Activated naive CD4-positive, alpha-beta T cell treated with anti-CD3 and anti-CD28 coated beads, Interleukin-2, amount 10 ng/mL, durations not matched to agents 7 days and 5 days (primary cell): ENCODE measurements around the gene PPP4R1.

Experiments
- CTCF ChIA-PET: fragments of 350-600 bp; sonication (Branson Sonifier 250); formaldehyde crosslinking; loops from one replicate; lab custom pipeline; 2021; ENCODE audit warnings: antibody characterized with exemption; lab: Charles Lee
- DNase-seq: peaks from one replicate; pipeline ENCODE4 v3.0.0-alpha.2; 2020
- H3K27ac Mint-ChIP-seq: one replicate; pipeline ENCODE4 v1.8.0; 2021; ENCODE audit warnings: mild to moderate bottlenecking, moderate library complexity, mixed read lengths
- H3K27me3 Mint-ChIP-seq: one replicate; pipeline ENCODE4 v1.8.0; 2021; ENCODE audit warnings: mild to moderate bottlenecking, mixed read lengths
- H3K36me3 Mint-ChIP-seq: one replicate; pipeline ENCODE4 v1.8.0; 2021; ENCODE audit warnings: mixed read lengths
- H3K4me1 Mint-ChIP-seq: one replicate; pipeline ENCODE4 v1.8.0; 2021; ENCODE audit warnings: mixed read lengths
- H3K4me3 Mint-ChIP-seq: one replicate; pipeline ENCODE4 v1.8.0; 2021; ENCODE audit warnings: mild to moderate bottlenecking, moderate library complexity, mixed read lengths
- H3K9me3 Mint-ChIP-seq: one replicate; pipeline ENCODE4 v1.8.0; 2021; ENCODE audit warnings: mixed read lengths

The PPP4R1 gene

DNA sequence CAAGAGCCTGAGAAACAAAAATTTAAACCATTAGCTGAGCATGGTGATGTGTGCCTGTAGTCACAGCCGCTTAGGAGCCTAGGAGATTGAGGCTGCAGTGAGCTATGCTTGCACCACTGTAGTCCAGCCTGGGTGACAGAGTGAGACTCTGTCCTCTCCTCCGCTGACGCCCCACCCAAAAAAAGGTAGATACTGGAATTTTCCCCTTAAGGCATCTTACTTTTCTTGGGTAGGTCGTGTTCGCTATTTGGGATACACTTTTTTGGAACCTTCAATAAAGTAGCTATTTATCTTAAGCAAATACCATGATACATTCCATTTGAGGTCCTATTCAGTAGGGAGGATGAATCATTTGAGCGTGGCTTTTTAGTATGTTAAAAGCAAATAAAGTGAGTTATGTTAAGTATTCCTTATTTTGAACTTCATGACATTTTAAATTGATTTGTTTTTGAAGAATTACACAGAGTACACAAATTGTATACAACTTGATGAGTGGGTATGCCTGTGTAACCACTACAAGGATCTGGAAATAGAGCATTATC lies 100.3 kb downstream of the PPP4R1 start:
- H3K36me3 Mint-ChIP-seq, result peaks cover 10% of the 10 kb centered on the region
- H3K4me3 Mint-ChIP-seq, result no peak overlapping the region
- DNase-seq, result no peak
- peaks cover 2% of the 10 kb centered on the region for H3K4me1 Mint-ChIP-seq
- H3K27me3 Mint-ChIP-seq, result no peaks in the 10 kb centered on the region
- H3K27ac Mint-ChIP-seq, result no peak overlapping the region
- CTCF ChIA-PET, result interaction anchor here (1.3 to 3.4 kb wide), 2 partner anchors 312 to 441 kb away, joined by 3 to 25 read pairs; no protein-coding TSS in a partner anchor
- H3K9me3 Mint-ChIP-seq, result no peaks in the 10 kb centered on the region

DNA sequence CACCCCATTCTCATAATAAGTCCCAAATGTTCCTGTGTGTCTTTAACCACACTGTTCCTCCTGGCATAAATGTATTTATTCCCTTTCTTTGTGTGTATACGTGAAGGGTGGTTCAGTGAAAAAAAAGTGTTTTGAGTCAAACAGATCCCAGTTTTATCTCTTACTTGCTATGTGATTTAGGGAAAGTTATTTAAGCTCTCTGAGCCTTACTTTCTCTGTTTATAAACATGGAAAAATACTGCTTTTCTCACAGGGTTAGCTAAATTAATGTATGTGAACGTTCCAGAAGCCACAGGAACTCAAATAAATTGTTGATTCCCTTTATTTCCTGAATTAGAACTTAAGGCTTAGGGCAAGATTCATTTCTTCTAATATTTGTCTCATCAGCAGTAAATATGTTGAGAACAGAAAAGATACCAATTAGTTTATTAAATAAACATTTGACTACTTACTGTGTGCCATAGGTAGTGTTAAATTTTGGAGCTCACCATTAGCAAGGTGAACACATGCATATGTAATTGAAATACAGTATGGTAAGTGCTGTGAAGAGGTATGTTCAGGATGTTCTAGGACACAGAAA lies 105.8 kb downstream of the PPP4R1 start:
- Mint-ChIP-seq H3K9me3 (no peaks in the 10 kb centered on the region), H3K4me3 (no peak overlapping the region), H3K4me1 (no peaks in the 10 kb centered on the region), H3K27ac (no peak overlapping the region), H3K36me3 (peaks cover 2% of the 10 kb centered on the region), H3K27me3 (no peaks in the 10 kb centered on the region)
- DNase-seq, result no peak
- CTCF ChIA-PET, result interaction anchor here (2.1 kb wide), 1 partner anchor 8 kb away, joined by 5 read pairs; no protein-coding TSS in a partner anchor

DNA sequence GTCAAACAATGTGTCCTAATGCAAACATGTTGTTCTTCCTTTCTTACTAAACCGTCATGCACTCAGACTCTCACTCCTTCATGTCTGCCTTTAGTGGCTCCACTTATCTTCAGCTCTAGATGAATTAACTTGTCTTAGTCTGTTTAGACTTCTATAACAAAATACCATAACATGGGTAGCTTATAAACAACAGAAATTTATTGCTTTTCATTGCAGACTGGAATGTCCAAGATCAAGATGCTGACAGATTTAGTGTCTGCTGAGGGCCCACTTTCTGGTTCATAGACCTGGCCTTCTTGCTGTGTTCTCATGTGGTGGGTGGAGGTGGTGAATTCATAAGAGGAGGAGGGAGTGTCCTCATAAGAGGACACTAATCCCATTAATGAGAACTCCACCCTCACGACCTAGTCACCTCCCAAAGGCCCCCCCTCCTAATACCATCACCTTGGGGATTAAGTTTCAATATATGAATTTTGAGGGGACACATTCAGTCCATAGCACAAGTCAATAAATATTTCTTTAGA lies 106.7 kb downstream of the PPP4R1 start:
- Mint-ChIP-seq H3K9me3 (peaks cover 9% of the 10 kb centered on the region), H3K27me3 (no peaks in the 10 kb centered on the region), H3K27ac (no peak overlapping the region), H3K4me3 (no peak overlapping the region), H3K36me3 (peaks cover 8% of the 10 kb centered on the region), H3K4me1 (no peaks in the 10 kb centered on the region)
- CTCF ChIA-PET, result interaction anchor here (2.1 kb wide), 1 partner anchor 9 kb away, joined by 5 read pairs; no protein-coding TSS in a partner anchor
- no peak for DNase-seq

DNA sequence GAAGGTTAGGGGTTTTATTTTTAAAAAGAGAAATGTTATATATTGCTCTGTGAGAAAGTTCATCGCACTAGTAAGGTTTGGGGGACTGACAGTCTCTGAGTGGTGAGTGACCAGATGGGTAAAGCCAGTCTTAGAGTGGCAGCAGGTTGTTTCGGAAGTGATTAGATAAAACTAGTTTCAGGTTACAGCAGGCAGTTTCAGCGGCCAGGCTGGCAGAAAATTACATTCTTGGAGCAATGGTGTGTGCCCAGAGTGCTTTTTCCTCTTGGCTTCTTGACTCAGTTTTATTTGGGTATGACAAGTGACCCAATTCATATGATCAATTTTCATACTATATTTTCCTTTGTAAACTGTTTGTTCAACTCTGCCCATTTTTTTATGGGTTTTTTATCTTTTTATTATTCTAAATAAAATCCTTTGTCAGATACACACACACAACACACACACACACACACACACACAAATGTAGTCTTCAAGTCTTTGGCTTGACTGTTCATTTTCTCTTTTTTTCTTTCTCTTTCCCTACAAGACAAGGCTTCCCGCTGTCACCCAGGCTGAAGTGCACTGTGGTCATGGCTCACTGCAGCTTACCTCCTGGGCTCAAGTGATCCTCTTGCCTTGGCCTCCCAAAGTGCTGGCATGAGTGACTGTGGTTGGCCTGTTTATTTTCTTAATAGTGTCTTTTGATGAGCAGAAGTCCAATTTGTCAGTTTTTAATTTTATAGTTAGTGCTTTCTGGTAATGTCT lies 108.1 kb downstream of the PPP4R1 start:
- H3K36me3 Mint-ChIP-seq, result peaks cover 14% of the 10 kb centered on the region

More for the DNA sequence above, 108.1 kb downstream of the PPP4R1 start:
- CTCF ChIA-PET, result interaction anchor here (2.1 kb wide), 1 partner anchor 10 kb away, joined by 5 read pairs; no protein-coding TSS in a partner anchor
- DNase-seq, result no peak
- H3K27me3 Mint-ChIP-seq, result no peaks in the 10 kb centered on the region
- no peaks in the 10 kb centered on the region for H3K4me1 Mint-ChIP-seq
- H3K4me3 Mint-ChIP-seq, result no peak overlapping the region
- H3K9me3 Mint-ChIP-seq, result peaks cover 15% of the 10 kb centered on the region
- H3K27ac Mint-ChIP-seq, result no peak overlapping the region
